AG08396 (cell line): ENCODE data around the gene WBP2.
A peak's percentile ranks its signal among the peaks of the same experiment; 100 is the strongest.
"Not testable (repeated sequence)": the region's sequence is repeated elsewhere in the genome, so short reads cannot be mapped to it uniquely, and the experiment has no call there.

ENCODE experiments used
- DNase-seq: peaks from one replicate; pipeline ENCODE4 v3.0.0; 2012; ENCODE audit warnings: low spot score, mixed read lengths

Gene WBP2

GRCh38 chr17:75865404-75866188 is 10.5 kb upstream of the WBP2 start:
- not testable (repeated sequence) for DNase-seq

- DNase-seq = not testable (repeated sequence)
Observed at GRCh38 chr17:75864887-75865286, 9.8 kb upstream of the WBP2 start.

GRCh38 chr17:75864448-75864871 is 9.3 kb upstream of the WBP2 start:
- DNase-seq = peak; percentile 80

GRCh38 chr17:75861927-75862317 is 6.8 kb upstream of the WBP2 start:
- no peak for DNase-seq

- DNase-seq = not testable (repeated sequence)
Observed at GRCh38 chr17:75859358-75859757, 4.2 kb upstream of the WBP2 start.

- no peak for DNase-seq
Observed at GRCh38 chr17:75856062-75856756, 1.1 kb upstream of the WBP2 start.

GRCh38 chr17:75854881-75855309 is 240 bp downstream of the WBP2 start:
- DNase-seq = no peak

- DNase-seq = peak; percentile 77
Observed at GRCh38 chr17:75854101-75854748, 910 bp downstream of the WBP2 start.

GRCh38 chr17:75853433-75853832 is 1.7 kb downstream of the WBP2 start:
- DNase-seq = peak; percentile 58

GRCh38 chr17:75851693-75851991 is 3.5 kb downstream of the WBP2 start:
- not testable (repeated sequence) for DNase-seq

GRCh38 chr17:75850928-75851692 is 4.0 kb downstream of the WBP2 start:
- no peak for DNase-seq

GRCh38 chr17:75849724-75850123 is 5.4 kb downstream of the WBP2 start:
- DNase-seq = no peak

GRCh38 chr17:75849279-75849646 is 5.9 kb downstream of the WBP2 start:
- DNase-seq = no peak

GRCh38 chr17:75848523-75849278 is 6.4 kb downstream of the WBP2 start:
- DNase-seq = no peak

- DNase-seq = no peak
Observed at GRCh38 chr17:75847614-75848522, 7.3 kb downstream of the WBP2 start.

GRCh38 chr17:75846692-75847613 is 8.2 kb downstream of the WBP2 start:
- DNase-seq = no peak

- DNase-seq = no peak
Observed at GRCh38 chr17:75845933-75846691, 9.0 kb downstream of the WBP2 start.

- peak; percentile 88 for DNase-seq
Observed at GRCh38 chr17:75845058-75845711, 9.9 kb downstream of the WBP2 start.
